ENCODE results near the gene MIA.
"Not testable (repeated sequence)": the region's sequence is repeated elsewhere in the genome, so short reads cannot be mapped to it uniquely, and the experiment has no call there.

The MIA gene

GRCh38 chr19:40810160-40810559 lies 34.8 kb downstream of the MIA start:
- Mint-ChIP-seq H3K9me3 (no peaks in the 10 kb centered on the region), H3K4me3 (no peak overlapping the region), H3K27ac (no peak overlapping the region), H3K36me3 (ENCODE audit: low read depth) (peaks cover 11% of the 10 kb centered on the region), H3K4me1 (peaks cover 60% of the 10 kb centered on the region), H3K27me3 (no peaks in the 10 kb centered on the region)
- DNase-seq (no peak), ATAC-seq (no peak)

- H3K9me3 Mint-ChIP-seq, H3K27me3 Mint-ChIP-seq: not testable (repeated sequence)
- H3K4me1 Mint-ChIP-seq, result peaks cover 53% of the 10 kb centered on the region
- ATAC-seq (peak; percentile 76), DNase-seq (peak; percentile 65)
- H3K36me3 Mint-ChIP-seq (ENCODE audit: low read depth), result peaks cover 11% of the 10 kb centered on the region
- peak overlapping the region; percentile 62 for H3K27ac Mint-ChIP-seq
- peak overlapping the region; percentile 81 for H3K4me3 Mint-ChIP-seq
Observed at GRCh38 chr19:40810649-40811408, 35.5 kb downstream of the MIA start.

GRCh38 chr19:40811478-40812341 lies 36.4 kb downstream of the MIA start:
- no peaks in the 10 kb centered on the region for H3K27me3 Mint-ChIP-seq

GRCh38 chr19:40812571-40812970 lies 37.2 kb downstream of the MIA start:
- not testable (repeated sequence) for H3K27me3 Mint-ChIP-seq; H3K9me3 Mint-ChIP-seq; DNase-seq; ATAC-seq; H3K36me3 Mint-ChIP-seq (ENCODE audit: low read depth)
- Mint-ChIP-seq H3K27ac (peak overlapping the region; percentile 31), H3K4me3 (peak overlapping the region; percentile 81), H3K4me1 (peaks cover 36% of the 10 kb centered on the region)

More at GRCh38 chr19:40811478-40812341, 36.4 kb downstream of the MIA start:
- no peaks in the 10 kb centered on the region for H3K9me3 Mint-ChIP-seq
- peaks cover 10% of the 10 kb centered on the region for H3K36me3 Mint-ChIP-seq (ENCODE audit: low read depth)
- ATAC-seq (no peak), DNase-seq (no peak)
- H3K4me3 Mint-ChIP-seq, result peak overlapping the region; percentile 81
- peak overlapping the region; percentile 49 for H3K27ac Mint-ChIP-seq
- H3K4me1 Mint-ChIP-seq, result peaks cover 44% of the 10 kb centered on the region

GRCh38 chr19:40813182-40813581 lies 37.9 kb downstream of the MIA start:
- Mint-ChIP-seq H3K36me3 (ENCODE audit: low read depth) (peaks cover 2% of the 10 kb centered on the region), H3K4me3 (no peak overlapping the region), H3K4me1 (peaks cover 33% of the 10 kb centered on the region), H3K27ac (no peak overlapping the region), H3K27me3 (no peaks in the 10 kb centered on the region), H3K9me3 (no peaks in the 10 kb centered on the region)
- ATAC-seq (no peak), DNase-seq (no peak)

GRCh38 chr19:40815223-40815622 lies 39.9 kb downstream of the MIA start:
- Mint-ChIP-seq H3K27ac (no peak overlapping the region), H3K27me3 (no peaks in the 10 kb centered on the region), H3K9me3 (no peaks in the 10 kb centered on the region), H3K36me3 (ENCODE audit: low read depth) (no peaks in the 10 kb centered on the region), H3K4me3 (no peak overlapping the region), H3K4me1 (peaks cover 40% of the 10 kb centered on the region)
- ATAC-seq (no peak), DNase-seq (no peak)

- Mint-ChIP-seq H3K27ac (peak overlapping the region; percentile 63), H3K4me3 (peak overlapping the region; percentile 71), H3K4me1 (peaks cover 28% of the 10 kb centered on the region)
- peak; percentile 93 for ATAC-seq
- H3K27me3 Mint-ChIP-seq; H3K36me3 Mint-ChIP-seq (ENCODE audit: low read depth); H3K9me3 Mint-ChIP-seq: not testable (repeated sequence)
- DNase-seq, result peak; percentile 81
Observed at GRCh38 chr19:40818480-40819399, 43.4 kb downstream of the MIA start.

- H3K36me3 Mint-ChIP-seq (ENCODE audit: low read depth); ATAC-seq; H3K27ac Mint-ChIP-seq; H3K4me3 Mint-ChIP-seq; H3K27me3 Mint-ChIP-seq; H3K9me3 Mint-ChIP-seq: not testable (repeated sequence)
- peaks cover 29% of the 10 kb centered on the region for H3K4me1 Mint-ChIP-seq
- peak; percentile 68 for DNase-seq
Observed at GRCh38 chr19:40819479-40820234, 44.3 kb downstream of the MIA start.

GRCh38 chr19:40822161-40822560 lies 46.8 kb downstream of the MIA start:
- Mint-ChIP-seq H3K4me1 (peaks cover 40% of the 10 kb centered on the region), H3K27ac (no peak overlapping the region), H3K9me3 (no peaks in the 10 kb centered on the region), H3K27me3 (no peaks in the 10 kb centered on the region), H3K4me3 (no peak overlapping the region), H3K36me3 (ENCODE audit: low read depth) (peaks cover 4% of the 10 kb centered on the region)
- DNase-seq, result no peak
- ATAC-seq, result no peak

GRCh38 chr19:40822704-40823553 lies 47.6 kb downstream of the MIA start:
- H3K36me3 Mint-ChIP-seq (ENCODE audit: low read depth); H3K27me3 Mint-ChIP-seq; H3K27ac Mint-ChIP-seq; H3K4me3 Mint-ChIP-seq; H3K9me3 Mint-ChIP-seq; DNase-seq; ATAC-seq: not testable (repeated sequence)
- peaks cover 40% of the 10 kb centered on the region for H3K4me1 Mint-ChIP-seq

GRCh38 chr19:40824916-40825315 lies 49.6 kb downstream of the MIA start:
- H3K4me1 Mint-ChIP-seq, result peaks cover 23% of the 10 kb centered on the region
- not testable (repeated sequence) for H3K36me3 Mint-ChIP-seq (ENCODE audit: low read depth); H3K27me3 Mint-ChIP-seq; ATAC-seq; H3K9me3 Mint-ChIP-seq; H3K27ac Mint-ChIP-seq; DNase-seq; H3K4me3 Mint-ChIP-seq

GRCh38 chr19:40825460-40826095 lies 50.3 kb downstream of the MIA start:
- not testable (repeated sequence) for H3K9me3 Mint-ChIP-seq; H3K36me3 Mint-ChIP-seq (ENCODE audit: low read depth); H3K27ac Mint-ChIP-seq; H3K27me3 Mint-ChIP-seq; ATAC-seq; DNase-seq; H3K4me3 Mint-ChIP-seq
- peaks cover 23% of the 10 kb centered on the region for H3K4me1 Mint-ChIP-seq

GRCh38 chr19:40826312-40826698 lies 51.0 kb downstream of the MIA start:
- not testable (repeated sequence) for H3K27ac Mint-ChIP-seq; H3K36me3 Mint-ChIP-seq (ENCODE audit: low read depth); H3K27me3 Mint-ChIP-seq; ATAC-seq; H3K9me3 Mint-ChIP-seq; H3K4me3 Mint-ChIP-seq; DNase-seq
- H3K4me1 Mint-ChIP-seq, result peaks cover 23% of the 10 kb centered on the region

Data from activated naive CD8-positive, alpha-beta T cell treated with anti-CD3 and anti-CD28 coated beads, Interleukin-2, amount 50 U/mL, for 24 hours (primary cell).